ENCODE data around the gene NEURL1.

Gene NEURL1

DNA sequence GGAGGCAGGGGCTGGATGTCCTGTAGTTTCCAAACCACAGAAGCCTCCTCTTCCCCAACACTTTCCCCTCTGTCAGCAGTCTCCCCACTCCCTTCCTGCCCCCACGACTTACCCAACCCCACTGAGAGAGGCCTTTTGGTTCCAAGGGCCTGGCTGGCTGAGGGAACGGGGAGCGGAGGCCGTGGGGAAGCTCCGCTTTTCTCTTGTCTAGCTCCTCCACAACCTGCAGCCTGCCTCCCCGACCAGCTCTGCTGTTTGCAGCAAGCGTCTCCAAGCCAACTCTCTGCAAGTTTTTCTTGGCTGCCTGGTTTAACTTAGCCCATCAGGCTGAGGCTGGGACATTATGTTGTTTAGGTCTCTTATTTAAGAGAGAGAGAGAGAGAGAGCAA lies 126.8 kb downstream of the NEURL1 start:
- H3K9me3 ChIP-seq (ENCODE audit: control insufficient read depth in 2 of 2, low read length in 2 of 2): no peaks in the 10 kb centered on the region
- H3K27me3 ChIP-seq (ENCODE audit: control insufficient read depth in 2 of 2, insufficient read depth in 2 of 2, low read length in 2 of 2): no peaks in the 10 kb centered on the region
- peaks cover 5 to 17% of the 10 kb centered on the region in 2 donors for H3K4me1 ChIP-seq (ENCODE audit: control insufficient read depth in 2 of 2, insufficient read depth in 2 of 2, low read length in 2 of 2)
- peaks cover 56 to 64% of the 10 kb centered on the region in 2 donors for H3K36me3 ChIP-seq (ENCODE audit: control insufficient read depth in 2 of 2, insufficient read depth in 2 of 2, low read length in 2 of 2)
- H3K4me3 ChIP-seq (ENCODE audit: low read length in 2 of 2): no peak overlapping the region
- peak overlapping the region in 1 of 2 donors; percentile 20 for H3K27ac ChIP-seq (ENCODE audit: low read depth in 2 of 2, low read length in 2 of 2)
- no peak overlapping the region for H3K9ac ChIP-seq (ENCODE audit: low read depth in 1 of 2, low read length in 2 of 2)

DNA sequence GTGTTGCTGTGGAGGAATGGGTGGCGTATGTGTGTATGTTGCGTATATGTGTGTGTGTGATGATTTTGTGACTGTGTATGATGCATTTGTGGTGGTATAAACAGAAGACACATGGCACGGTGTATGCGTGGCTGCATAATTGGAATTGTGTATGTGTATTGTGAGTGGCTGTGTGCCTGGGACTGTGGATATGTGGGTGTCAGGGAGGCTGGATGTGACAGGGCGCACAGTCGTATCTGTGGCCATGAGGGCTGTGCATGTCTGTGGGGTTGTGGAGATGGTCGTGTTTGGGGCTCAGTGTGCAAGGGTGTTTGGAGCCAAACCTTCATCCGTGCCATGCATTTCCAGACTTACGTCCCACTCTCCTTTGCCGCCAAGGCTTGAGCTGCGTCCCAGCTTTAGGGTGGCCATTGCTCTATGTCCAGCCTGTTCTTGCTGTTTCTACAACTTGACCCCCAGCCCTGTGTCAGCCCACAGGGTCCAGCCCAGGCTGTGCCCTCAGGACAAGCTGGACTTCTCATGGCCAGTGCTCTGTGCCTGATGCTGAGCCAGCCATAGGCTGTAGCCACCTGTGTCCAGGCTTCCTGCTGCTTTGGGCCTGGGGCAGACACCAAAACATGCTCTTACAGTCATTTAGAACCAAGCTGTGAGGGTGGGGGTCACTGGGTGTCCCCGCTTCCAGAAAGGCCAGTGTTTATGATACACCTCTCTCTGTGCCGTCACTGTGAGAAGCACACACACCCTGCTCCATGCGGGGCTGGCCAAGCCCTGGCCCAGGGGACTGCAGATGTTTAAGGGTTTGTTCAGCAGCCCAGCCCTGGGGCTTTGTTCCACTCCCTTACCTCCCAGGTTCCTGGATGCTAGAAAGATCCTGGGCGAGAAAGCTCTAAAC lies 127.6 kb downstream of the NEURL1 start:
- no peaks in the 10 kb centered on the region for H3K27me3 ChIP-seq (ENCODE audit: control insufficient read depth in 2 of 2, insufficient read depth in 2 of 2, low read length in 2 of 2)
- no peak overlapping the region for H3K4me3 ChIP-seq (ENCODE audit: low read length in 2 of 2)
- peaks cover 5 to 15% of the 10 kb centered on the region in 2 donors for H3K4me1 ChIP-seq (ENCODE audit: control insufficient read depth in 2 of 2, insufficient read depth in 2 of 2, low read length in 2 of 2)
- no peak overlapping the region for H3K27ac ChIP-seq (ENCODE audit: low read depth in 2 of 2, low read length in 2 of 2)
- H3K36me3 ChIP-seq (ENCODE audit: control insufficient read depth in 2 of 2, insufficient read depth in 2 of 2, low read length in 2 of 2): peaks cover 58 to 64% of the 10 kb centered on the region in 2 donors
- no peaks in the 10 kb centered on the region for H3K9me3 ChIP-seq (ENCODE audit: control insufficient read depth in 2 of 2, low read length in 2 of 2)
- H3K9ac ChIP-seq (ENCODE audit: low read depth in 1 of 2, low read length in 2 of 2): no peak overlapping the region

DNA sequence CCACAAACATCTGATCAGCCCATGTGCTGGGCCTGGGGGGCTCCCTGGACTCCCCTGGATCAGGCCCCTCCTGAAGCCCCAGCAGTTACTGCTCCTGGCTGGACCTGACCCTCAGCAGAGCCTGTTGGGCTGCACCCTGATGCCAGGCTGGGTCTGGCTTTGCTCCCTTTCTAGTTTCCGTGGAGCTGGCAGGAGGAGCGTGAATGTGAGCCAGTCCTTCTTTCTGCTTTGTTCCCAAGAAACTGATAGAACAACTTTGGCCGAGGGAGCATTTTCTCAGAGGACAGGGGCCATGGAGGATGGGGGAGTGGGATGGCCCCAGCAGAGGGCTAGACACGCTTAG lies 128.2 kb downstream of the NEURL1 start:
- Histone ChIP-seq H3K27ac (ENCODE audit: low read depth in 2 of 2, low read length in 2 of 2) (no peak overlapping the region), H3K4me1 (ENCODE audit: control insufficient read depth in 2 of 2, insufficient read depth in 2 of 2, low read length in 2 of 2) (peaks cover 5 to 12% of the 10 kb centered on the region in 2 donors), H3K27me3 (ENCODE audit: control insufficient read depth in 2 of 2, insufficient read depth in 2 of 2, low read length in 2 of 2) (no peaks in the 10 kb centered on the region), H3K4me3 (ENCODE audit: low read length in 2 of 2) (no peak overlapping the region), H3K9me3 (ENCODE audit: control insufficient read depth in 2 of 2, low read length in 2 of 2) (no peaks in the 10 kb centered on the region), H3K9ac (ENCODE audit: low read depth in 1 of 2, low read length in 2 of 2) (no peak overlapping the region), H3K36me3 (ENCODE audit: control insufficient read depth in 2 of 2, insufficient read depth in 2 of 2, low read length in 2 of 2) (peaks cover 57 to 65% of the 10 kb centered on the region in 2 donors)

DNA sequence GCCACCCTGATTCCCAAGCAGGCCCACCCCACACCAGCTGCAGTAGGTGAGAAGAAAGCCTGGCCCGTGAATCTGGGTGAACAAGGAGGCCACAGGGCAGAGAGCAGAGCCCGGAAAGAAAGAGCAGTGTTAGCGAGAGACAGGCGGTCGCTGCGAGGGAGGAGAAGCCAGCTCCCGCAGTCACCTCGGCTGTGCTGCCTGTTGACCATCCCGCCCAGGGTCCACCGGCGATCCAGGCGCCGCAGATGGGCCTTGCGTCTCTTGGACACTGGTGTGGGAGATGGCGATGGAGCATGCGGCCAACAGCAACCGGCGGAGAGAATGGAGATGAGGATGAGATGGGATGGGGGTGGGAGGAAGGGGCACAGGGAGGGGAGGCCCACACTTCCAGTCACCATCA lies 128.8 kb downstream of the NEURL1 start:
- Histone ChIP-seq H3K4me3 (ENCODE audit: low read length in 2 of 2) (no peak overlapping the region), H3K36me3 (ENCODE audit: control insufficient read depth in 2 of 2, insufficient read depth in 2 of 2, low read length in 2 of 2) (peaks cover 59 to 66% of the 10 kb centered on the region in 2 donors), H3K9me3 (ENCODE audit: control insufficient read depth in 2 of 2, low read length in 2 of 2) (no peaks in the 10 kb centered on the region), H3K27me3 (ENCODE audit: control insufficient read depth in 2 of 2, insufficient read depth in 2 of 2, low read length in 2 of 2) (no peaks in the 10 kb centered on the region), H3K4me1 (ENCODE audit: control insufficient read depth in 2 of 2, insufficient read depth in 2 of 2, low read length in 2 of 2) (peaks cover 5 to 8% of the 10 kb centered on the region in 2 donors), H3K9ac (ENCODE audit: low read depth in 1 of 2, low read length in 2 of 2) (no peak overlapping the region), H3K27ac (ENCODE audit: low read depth in 2 of 2, low read length in 2 of 2) (no peak overlapping the region)

DNA sequence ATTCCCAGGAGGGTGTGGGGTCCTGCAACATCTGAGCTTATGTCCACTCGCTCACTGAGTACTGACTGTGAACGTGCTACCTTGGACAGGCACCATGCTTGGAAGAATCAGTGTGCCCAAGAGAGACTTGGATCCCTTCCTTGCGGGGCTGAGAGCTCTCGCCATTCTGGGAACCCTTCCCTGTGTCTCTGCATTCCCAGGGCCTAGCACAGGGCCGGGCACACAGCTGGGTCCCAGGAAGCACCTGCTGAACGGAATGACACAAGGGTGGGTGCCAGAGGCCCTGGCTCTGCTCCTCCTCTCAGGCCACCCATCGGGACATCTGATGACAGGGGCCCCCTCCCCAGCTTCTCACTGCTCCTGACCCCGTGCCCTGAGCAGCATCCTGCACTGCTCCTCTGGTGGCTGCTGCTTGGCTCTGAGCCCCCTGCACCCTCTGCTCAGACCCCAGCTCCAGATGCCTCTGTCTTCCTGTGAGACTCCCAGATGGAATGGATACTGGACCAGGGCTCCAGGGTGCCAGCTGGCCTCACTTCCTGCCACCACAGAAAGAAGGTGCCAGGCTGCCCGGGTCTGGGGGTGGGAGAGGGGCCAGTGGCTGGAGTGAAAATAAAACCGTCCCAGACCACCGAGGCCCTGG lies 129.6 kb downstream of the NEURL1 start:
- no peaks in the 10 kb centered on the region for H3K27me3 ChIP-seq (ENCODE audit: control insufficient read depth in 2 of 2, insufficient read depth in 2 of 2, low read length in 2 of 2)
- H3K9me3 ChIP-seq (ENCODE audit: control insufficient read depth in 2 of 2, low read length in 2 of 2): no peaks in the 10 kb centered on the region
- H3K9ac ChIP-seq (ENCODE audit: low read depth in 1 of 2, low read length in 2 of 2): no peak overlapping the region
- H3K36me3 ChIP-seq (ENCODE audit: control insufficient read depth in 2 of 2, insufficient read depth in 2 of 2, low read length in 2 of 2): peaks cover 62 to 69% of the 10 kb centered on the region in 2 donors
- H3K27ac ChIP-seq (ENCODE audit: low read depth in 2 of 2, low read length in 2 of 2): no peak overlapping the region
- no peak overlapping the region for H3K4me3 ChIP-seq (ENCODE audit: low read length in 2 of 2)
- H3K4me1 ChIP-seq (ENCODE audit: control insufficient read depth in 2 of 2, insufficient read depth in 2 of 2, low read length in 2 of 2): peaks cover 5 to 7% of the 10 kb centered on the region in 2 donors

DNA sequence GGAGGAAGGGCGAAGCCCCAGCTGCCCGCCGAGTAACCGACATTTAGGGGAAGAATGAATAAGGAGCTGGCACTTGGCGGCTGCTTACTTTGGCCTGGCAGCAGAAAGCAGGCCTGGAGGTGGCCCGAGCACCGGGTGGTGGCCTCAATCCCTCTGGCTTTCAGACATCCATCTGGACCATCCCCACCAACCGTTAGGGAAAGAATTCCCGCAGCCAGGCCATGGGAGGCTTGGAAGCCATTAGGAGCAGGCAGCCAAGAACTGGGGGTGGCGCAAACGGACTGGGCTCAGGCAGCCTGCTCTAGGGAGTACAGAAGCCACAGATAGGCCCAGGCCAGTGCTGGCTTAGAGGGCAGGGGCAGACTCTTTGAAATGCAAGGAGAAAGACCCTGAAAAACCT lies 132.7 kb downstream of the NEURL1 start:
- H3K9ac ChIP-seq (ENCODE audit: low read depth in 1 of 2, low read length in 2 of 2): no peak overlapping the region
- H3K9me3 ChIP-seq (ENCODE audit: control insufficient read depth in 2 of 2, low read length in 2 of 2): no peaks in the 10 kb centered on the region
- H3K27ac ChIP-seq (ENCODE audit: low read depth in 2 of 2, low read length in 2 of 2): no peak overlapping the region
- H3K36me3 ChIP-seq (ENCODE audit: control insufficient read depth in 2 of 2, insufficient read depth in 2 of 2, low read length in 2 of 2): peaks cover 61 to 65% of the 10 kb centered on the region in 2 donors
- H3K4me1 ChIP-seq (ENCODE audit: control insufficient read depth in 2 of 2, insufficient read depth in 2 of 2, low read length in 2 of 2): no peaks in the 10 kb centered on the region
- no peak overlapping the region for H3K4me3 ChIP-seq (ENCODE audit: low read length in 2 of 2)
- H3K27me3 ChIP-seq (ENCODE audit: control insufficient read depth in 2 of 2, insufficient read depth in 2 of 2, low read length in 2 of 2): no peaks in the 10 kb centered on the region

DNA sequence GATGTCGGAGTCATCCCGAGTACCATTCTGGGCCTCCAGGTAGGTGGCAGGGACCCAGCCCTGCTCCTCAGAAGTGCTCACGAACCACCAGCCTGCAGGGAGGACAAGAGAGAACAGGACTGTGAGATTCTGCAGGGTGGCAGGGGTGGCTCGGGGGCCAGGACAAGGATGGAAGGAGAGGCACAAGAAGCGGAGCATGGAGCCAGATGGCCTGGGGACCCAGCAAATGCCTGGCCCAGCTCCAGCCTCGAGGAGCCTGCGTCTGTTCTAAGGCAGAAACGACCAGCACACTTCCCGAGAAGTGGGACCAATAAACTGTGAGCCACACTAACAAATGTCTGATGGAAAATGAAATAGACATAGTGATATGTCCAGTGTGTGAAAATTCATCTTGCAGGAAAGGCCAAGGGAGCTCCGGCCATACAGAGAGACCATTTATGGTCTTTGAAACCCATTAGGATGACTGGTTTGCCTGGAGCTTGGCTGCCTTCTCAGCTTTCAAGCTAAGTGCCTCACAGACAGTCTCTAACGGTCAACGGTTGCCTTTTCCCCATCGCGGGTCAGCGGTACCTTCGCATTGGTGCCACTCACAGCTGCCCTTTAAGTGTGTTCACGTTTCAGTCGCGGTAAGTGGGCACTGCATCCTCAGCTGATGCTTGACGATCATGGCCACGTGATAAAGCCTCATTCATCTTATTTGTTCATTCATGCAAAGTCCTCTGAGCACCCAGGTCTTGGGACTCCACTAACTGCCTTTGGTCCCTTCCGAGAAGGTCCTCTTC lies 133.8 kb downstream of the NEURL1 start:
- H3K9ac ChIP-seq (ENCODE audit: low read depth in 1 of 2, low read length in 2 of 2): no peak overlapping the region
- H3K9me3 ChIP-seq (ENCODE audit: control insufficient read depth in 2 of 2, low read length in 2 of 2): no peaks in the 10 kb centered on the region
- H3K4me3 ChIP-seq (ENCODE audit: low read length in 2 of 2): no peak overlapping the region
- no peaks in the 10 kb centered on the region for H3K4me1 ChIP-seq (ENCODE audit: control insufficient read depth in 2 of 2, insufficient read depth in 2 of 2, low read length in 2 of 2)
- H3K36me3 ChIP-seq (ENCODE audit: control insufficient read depth in 2 of 2, insufficient read depth in 2 of 2, low read length in 2 of 2): peaks cover 54 to 62% of the 10 kb centered on the region in 2 donors
- no peaks in the 10 kb centered on the region for H3K27me3 ChIP-seq (ENCODE audit: control insufficient read depth in 2 of 2, insufficient read depth in 2 of 2, low read length in 2 of 2)
- H3K27ac ChIP-seq (ENCODE audit: low read depth in 2 of 2, low read length in 2 of 2): no peak overlapping the region

DNA sequence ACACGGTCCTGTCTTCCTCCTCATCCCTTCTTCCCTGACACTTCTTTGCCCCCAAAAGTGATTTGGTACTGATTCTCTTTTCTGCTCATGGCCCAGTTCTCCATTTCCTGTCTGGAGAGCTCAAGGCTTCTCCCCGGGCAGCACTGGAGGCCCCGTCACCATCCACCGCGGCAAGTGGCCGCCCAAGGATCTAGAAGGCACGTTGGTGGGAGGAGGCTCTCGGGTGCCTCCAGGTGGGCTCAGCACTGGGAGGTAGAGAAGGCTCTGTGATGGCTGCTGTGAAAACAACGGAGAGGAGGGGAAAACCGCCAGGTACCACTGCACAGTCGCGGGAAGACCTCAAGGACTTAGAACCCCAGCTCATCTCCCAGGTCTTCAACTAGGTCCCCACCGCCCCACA lies 134.4 kb downstream of the NEURL1 start:
- Histone ChIP-seq H3K27me3 (ENCODE audit: control insufficient read depth in 2 of 2, insufficient read depth in 2 of 2, low read length in 2 of 2) (no peaks in the 10 kb centered on the region), H3K4me3 (ENCODE audit: low read length in 2 of 2) (no peak overlapping the region), H3K27ac (ENCODE audit: low read depth in 2 of 2, low read length in 2 of 2) (no peak overlapping the region), H3K36me3 (ENCODE audit: control insufficient read depth in 2 of 2, insufficient read depth in 2 of 2, low read length in 2 of 2) (peaks cover 50 to 59% of the 10 kb centered on the region in 2 donors), H3K4me1 (ENCODE audit: control insufficient read depth in 2 of 2, insufficient read depth in 2 of 2, low read length in 2 of 2) (no peaks in the 10 kb centered on the region), H3K9ac (ENCODE audit: low read depth in 1 of 2, low read length in 2 of 2) (no peak overlapping the region), H3K9me3 (ENCODE audit: control insufficient read depth in 2 of 2, low read length in 2 of 2) (no peaks in the 10 kb centered on the region)

DNA sequence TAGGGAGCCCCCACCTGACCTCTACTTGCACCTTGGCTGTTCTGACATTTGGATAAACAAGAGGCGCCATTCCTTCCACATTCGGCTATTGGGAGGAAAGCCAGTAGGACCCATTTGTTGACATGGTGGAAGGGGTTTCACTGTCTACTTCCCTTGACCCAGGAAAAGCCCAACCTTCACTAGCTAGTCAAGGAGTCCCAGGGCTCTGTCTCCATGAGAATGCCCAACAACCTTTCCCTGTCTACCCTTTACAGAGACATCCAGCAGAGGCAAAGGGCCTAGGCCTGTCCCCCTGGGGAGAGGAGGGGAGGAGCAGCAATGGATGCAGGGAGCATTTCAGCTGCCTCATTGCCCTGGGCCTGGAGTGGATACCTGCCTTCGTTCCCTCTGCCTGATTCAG lies 136.1 kb downstream of the NEURL1 start:
- Histone ChIP-seq H3K9ac (ENCODE audit: low read depth in 1 of 2, low read length in 2 of 2) (no peak overlapping the region), H3K27me3 (ENCODE audit: control insufficient read depth in 2 of 2, insufficient read depth in 2 of 2, low read length in 2 of 2) (no peaks in the 10 kb centered on the region), H3K9me3 (ENCODE audit: control insufficient read depth in 2 of 2, low read length in 2 of 2) (no peaks in the 10 kb centered on the region), H3K36me3 (ENCODE audit: control insufficient read depth in 2 of 2, insufficient read depth in 2 of 2, low read length in 2 of 2) (peaks cover 42 to 43% of the 10 kb centered on the region in 2 donors), H3K4me1 (ENCODE audit: control insufficient read depth in 2 of 2, insufficient read depth in 2 of 2, low read length in 2 of 2) (no peaks in the 10 kb centered on the region), H3K4me3 (ENCODE audit: low read length in 2 of 2) (no peak overlapping the region), H3K27ac (ENCODE audit: low read depth in 2 of 2, low read length in 2 of 2) (no peak overlapping the region)

DNA sequence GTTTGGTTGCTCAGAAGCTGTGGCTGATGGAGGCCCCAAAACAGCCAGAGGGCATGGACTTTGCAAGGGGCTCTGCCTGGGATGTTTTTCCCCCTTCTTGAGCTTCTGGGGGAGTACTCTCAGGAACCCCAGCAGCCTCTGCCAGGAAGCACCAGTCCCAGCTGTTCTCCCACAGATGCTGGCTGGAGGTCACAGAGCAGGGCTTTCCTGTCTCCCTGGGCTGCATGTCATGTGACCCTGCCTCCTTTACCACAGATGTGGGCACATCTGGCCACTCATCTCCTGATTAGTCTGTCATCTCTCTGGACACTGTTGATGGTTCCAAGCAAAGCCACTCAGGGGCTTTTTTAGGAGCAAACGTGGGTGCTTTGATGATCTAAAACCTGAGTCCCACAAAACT lies 136.7 kb downstream of the NEURL1 start:
- Histone ChIP-seq H3K9me3 (ENCODE audit: control insufficient read depth in 2 of 2, low read length in 2 of 2) (no peaks in the 10 kb centered on the region), H3K9ac (ENCODE audit: low read depth in 1 of 2, low read length in 2 of 2) (no peak overlapping the region), H3K36me3 (ENCODE audit: control insufficient read depth in 2 of 2, insufficient read depth in 2 of 2, low read length in 2 of 2) (peaks cover 40 to 41% of the 10 kb centered on the region in 2 donors), H3K27me3 (ENCODE audit: control insufficient read depth in 2 of 2, insufficient read depth in 2 of 2, low read length in 2 of 2) (no peaks in the 10 kb centered on the region), H3K4me3 (ENCODE audit: low read length in 2 of 2) (no peak overlapping the region), H3K27ac (ENCODE audit: low read depth in 2 of 2, low read length in 2 of 2) (no peak overlapping the region), H3K4me1 (ENCODE audit: control insufficient read depth in 2 of 2, insufficient read depth in 2 of 2, low read length in 2 of 2) (no peaks in the 10 kb centered on the region)

All from mucosa of rectum (tissue), 2 donors.